ENCODE data around the gene RHOH.

The RHOH gene

DNA sequence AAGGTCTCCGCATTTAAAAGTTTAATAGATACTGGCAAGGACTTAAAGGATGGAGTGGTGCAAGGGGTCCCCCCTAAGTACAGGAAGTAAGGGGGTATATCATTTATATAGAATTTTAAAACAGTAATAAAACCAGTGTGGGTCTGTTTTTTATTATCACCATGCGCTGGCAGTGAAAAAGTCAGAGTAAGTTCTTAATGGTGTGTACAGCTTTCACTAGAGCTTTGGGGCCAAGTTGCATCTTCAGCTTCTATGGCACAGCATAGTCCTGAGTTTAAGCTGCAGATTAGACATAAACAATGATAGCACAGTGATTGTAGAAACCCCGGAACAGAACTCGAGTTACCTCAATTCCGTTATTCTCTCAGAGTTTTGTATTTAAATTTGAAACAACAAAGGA lies 27.6 kb downstream of the RHOH start:
- no peak for TF ChIP-seq CTCF (IDR thresholded peaks at IDR 0.05; ENCODE audit: low read length, missing control alignments)
- H3K4me3 ChIP-seq (replicated peaks; ENCODE audit: low read depth, low read length) = no peak overlapping the region

GRCh38 chr4:40225497-40225896 lies 28.7 kb downstream of the RHOH start:
- TF ChIP-seq CTCF (IDR thresholded peaks at IDR 0.05; ENCODE audit: low read length, missing control alignments) = no peak
- no peak for DNase-seq (ENCODE audit: low read depth)
- H3K4me3 ChIP-seq (replicated peaks; ENCODE audit: low read depth, low read length) = no peak overlapping the region

More for the DNA sequence above, 27.6 kb downstream of the RHOH start:
- no peak for DNase-seq (ENCODE audit: low read depth)

DNA sequence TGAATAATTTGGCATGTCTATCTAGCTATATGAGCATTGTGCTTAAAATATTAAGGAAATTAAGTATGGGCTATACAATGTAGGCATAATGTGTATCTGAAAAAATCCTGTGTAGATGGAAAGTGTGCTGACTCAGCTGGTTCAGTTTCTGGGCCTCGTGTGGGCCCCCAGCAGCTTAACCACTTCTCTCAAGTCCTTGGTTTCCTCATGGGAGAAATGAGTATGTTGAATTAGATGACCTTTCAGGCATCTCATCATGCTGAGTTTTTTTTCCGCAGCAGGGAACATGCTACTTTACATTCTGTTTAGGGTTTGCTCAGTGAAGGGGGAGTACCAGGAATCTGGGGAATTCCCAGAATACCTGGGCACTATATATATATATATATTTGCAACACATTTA lies 30.5 kb downstream of the RHOH start:
- H3K4me3 ChIP-seq (replicated peaks; ENCODE audit: low read depth, low read length) = no peak overlapping the region
- no peak for DNase-seq (ENCODE audit: low read depth)
- no peak for TF ChIP-seq CTCF (IDR thresholded peaks at IDR 0.05; ENCODE audit: low read length, missing control alignments)

- no peak overlapping the region for H3K4me3 ChIP-seq (replicated peaks; ENCODE audit: low read depth, low read length)
- peak; percentile 15 for DNase-seq (ENCODE audit: low read depth)
- TF ChIP-seq CTCF (IDR thresholded peaks at IDR 0.05; ENCODE audit: low read length, missing control alignments) = peak; percentile 36
Observed at GRCh38 chr4:40228497-40229365, 31.9 kb downstream of the RHOH start.

GRCh38 chr4:40231316-40231863 lies 34.6 kb downstream of the RHOH start:
- no peak overlapping the region for H3K4me3 ChIP-seq (replicated peaks; ENCODE audit: low read depth, low read length)
- no peak for DNase-seq (ENCODE audit: low read depth)
- TF ChIP-seq CTCF (IDR thresholded peaks at IDR 0.05; ENCODE audit: low read length, missing control alignments) = no peak

GRCh38 chr4:40232610-40233009 lies 35.8 kb downstream of the RHOH start:
- DNase-seq (ENCODE audit: low read depth) = no peak
- no peak for TF ChIP-seq CTCF (IDR thresholded peaks at IDR 0.05; ENCODE audit: low read length, missing control alignments)
- no peak overlapping the region for H3K4me3 ChIP-seq (replicated peaks; ENCODE audit: low read depth, low read length)
